WTC11 (cell line): ENCODE results near the gene FUNDC2.

Source experiments
- CREB1 ChIP-seq: sonication (generic); formaldehyde crosslinking; IDR thresholded peaks from 2 replicates; pipeline ENCODE4 v1.8.0; 2023; ENCODE audit warnings: mild to moderate bottlenecking, missing genetic modification reagents
- CREM ChIP-seq: sonication (generic); formaldehyde crosslinking; IDR thresholded peaks from 2 replicates; pipeline ENCODE4 v1.8.1; 2022; ENCODE audit warnings: mild to moderate bottlenecking, missing genetic modification reagents, moderate library complexity
- GABPB1 ChIP-seq: sonication (generic); formaldehyde crosslinking; IDR thresholded peaks from 2 replicates; pipeline ENCODE4 v1.8.1; 2023; ENCODE audit warnings: mild to moderate bottlenecking, missing genetic modification reagents
- ZNF121 ChIP-seq: sonication (generic); formaldehyde crosslinking; IDR thresholded peaks from 2 replicates; pipeline ENCODE4 v1.8.0; 2023; ENCODE audit warnings: missing genetic modification reagents
- TF ChIP-seq, protein P1 (sequence below): fragments of 250-450 bp; sonication (Bioruptor Pico); IDR thresholded peaks from 2 replicates; pipeline ENCODE4 v1.9.0; 2021; ENCODE audit warnings: mild to moderate bottlenecking
- TF ChIP-seq, protein P2 (sequence below): fragments of 200-600 bp; IDR thresholded peaks from 2 replicates; pipeline ENCODE4 v1.8.0; 2022; ENCODE audit warnings: antibody characterized with exemption
- TF ChIP-seq, protein P3 (sequence below): fragments of 250-450 bp; sonication (Bioruptor Pico); IDR thresholded peaks from 2 replicates; pipeline ENCODE4 v1.9.0; 2021; ENCODE audit warnings: mild to moderate bottlenecking, borderline replicate concordance
- TF ChIP-seq, protein P4 (sequence below): sonication (generic); formaldehyde crosslinking; IDR thresholded peaks from 2 replicates; pipeline ENCODE4 v1.8.0; 2023; ENCODE audit warnings: missing genetic modification reagents

DNA sequence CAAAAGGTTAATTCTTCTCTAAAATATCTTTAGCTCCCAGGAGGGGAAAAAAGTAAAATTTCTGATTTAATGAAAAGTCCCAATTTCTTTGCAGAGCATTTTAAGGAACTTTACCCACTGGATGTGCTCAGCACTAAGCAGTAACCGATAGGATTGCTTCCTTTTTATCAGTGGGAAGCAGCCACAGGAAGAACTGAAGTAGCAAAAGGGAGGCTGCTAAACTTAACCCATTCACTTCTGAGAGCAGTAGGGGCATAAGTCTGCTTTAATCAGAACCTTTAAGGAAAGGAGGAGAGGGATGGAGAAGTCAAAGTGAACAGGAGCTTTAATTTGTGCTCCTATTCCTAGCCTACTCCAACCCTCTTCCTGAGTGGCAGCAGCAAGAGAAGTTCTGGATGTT, 4.1 kb upstream of the FUNDC2 start, which contains the start of gene F8:
- TF ChIP-seq, protein P1, sequence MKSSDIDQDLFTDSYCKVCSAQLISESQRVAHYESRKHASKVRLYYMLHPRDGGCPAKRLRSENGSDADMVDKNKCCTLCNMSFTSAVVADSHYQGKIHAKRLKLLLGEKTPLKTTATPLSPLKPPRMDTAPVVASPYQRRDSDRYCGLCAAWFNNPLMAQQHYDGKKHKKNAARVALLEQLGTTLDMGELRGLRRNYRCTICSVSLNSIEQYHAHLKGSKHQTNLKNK = no peak
- TF ChIP-seq, protein P2, sequence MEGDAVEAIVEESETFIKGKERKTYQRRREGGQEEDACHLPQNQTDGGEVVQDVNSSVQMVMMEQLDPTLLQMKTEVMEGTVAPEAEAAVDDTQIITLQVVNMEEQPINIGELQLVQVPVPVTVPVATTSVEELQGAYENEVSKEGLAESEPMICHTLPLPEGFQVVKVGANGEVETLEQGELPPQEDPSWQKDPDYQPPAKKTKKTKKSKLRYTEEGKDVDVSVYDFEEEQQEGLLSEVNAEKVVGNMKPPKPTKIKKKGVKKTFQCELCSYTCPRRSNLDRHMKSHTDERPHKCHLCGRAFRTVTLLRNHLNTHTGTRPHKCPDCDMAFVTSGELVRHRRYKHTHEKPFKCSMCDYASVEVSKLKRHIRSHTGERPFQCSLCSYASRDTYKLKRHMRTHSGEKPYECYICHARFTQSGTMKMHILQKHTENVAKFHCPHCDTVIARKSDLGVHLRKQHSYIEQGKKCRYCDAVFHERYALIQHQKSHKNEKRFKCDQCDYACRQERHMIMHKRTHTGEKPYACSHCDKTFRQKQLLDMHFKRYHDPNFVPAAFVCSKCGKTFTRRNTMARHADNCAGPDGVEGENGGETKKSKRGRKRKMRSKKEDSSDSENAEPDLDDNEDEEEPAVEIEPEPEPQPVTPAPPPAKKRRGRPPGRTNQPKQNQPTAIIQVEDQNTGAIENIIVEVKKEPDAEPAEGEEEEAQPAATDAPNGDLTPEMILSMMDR = no peak
- TF ChIP-seq, protein P3, sequence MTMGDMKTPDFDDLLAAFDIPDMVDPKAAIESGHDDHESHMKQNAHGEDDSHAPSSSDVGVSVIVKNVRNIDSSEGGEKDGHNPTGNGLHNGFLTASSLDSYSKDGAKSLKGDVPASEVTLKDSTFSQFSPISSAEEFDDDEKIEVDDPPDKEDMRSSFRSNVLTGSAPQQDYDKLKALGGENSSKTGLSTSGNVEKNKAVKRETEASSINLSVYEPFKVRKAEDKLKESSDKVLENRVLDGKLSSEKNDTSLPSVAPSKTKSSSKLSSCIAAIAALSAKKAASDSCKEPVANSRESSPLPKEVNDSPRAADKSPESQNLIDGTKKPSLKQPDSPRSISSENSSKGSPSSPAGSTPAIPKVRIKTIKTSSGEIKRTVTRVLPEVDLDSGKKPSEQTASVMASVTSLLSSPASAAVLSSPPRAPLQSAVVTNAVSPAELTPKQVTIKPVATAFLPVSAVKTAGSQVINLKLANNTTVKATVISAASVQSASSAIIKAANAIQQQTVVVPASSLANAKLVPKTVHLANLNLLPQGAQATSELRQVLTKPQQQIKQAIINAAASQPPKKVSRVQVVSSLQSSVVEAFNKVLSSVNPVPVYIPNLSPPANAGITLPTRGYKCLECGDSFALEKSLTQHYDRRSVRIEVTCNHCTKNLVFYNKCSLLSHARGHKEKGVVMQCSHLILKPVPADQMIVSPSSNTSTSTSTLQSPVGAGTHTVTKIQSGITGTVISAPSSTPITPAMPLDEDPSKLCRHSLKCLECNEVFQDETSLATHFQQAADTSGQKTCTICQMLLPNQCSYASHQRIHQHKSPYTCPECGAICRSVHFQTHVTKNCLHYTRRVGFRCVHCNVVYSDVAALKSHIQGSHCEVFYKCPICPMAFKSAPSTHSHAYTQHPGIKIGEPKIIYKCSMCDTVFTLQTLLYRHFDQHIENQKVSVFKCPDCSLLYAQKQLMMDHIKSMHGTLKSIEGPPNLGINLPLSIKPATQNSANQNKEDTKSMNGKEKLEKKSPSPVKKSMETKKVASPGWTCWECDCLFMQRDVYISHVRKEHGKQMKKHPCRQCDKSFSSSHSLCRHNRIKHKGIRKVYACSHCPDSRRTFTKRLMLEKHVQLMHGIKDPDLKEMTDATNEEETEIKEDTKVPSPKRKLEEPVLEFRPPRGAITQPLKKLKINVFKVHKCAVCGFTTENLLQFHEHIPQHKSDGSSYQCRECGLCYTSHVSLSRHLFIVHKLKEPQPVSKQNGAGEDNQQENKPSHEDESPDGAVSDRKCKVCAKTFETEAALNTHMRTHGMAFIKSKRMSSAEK (CRISPR knock-in tag) = no peak
- no peak for TF ChIP-seq ZNF121 (CRISPR knock-in tag)
- no peak for TF ChIP-seq GABPB1
- no peak for TF ChIP-seq CREB1 (CRISPR knock-in tag)
- TF ChIP-seq, protein P4, sequence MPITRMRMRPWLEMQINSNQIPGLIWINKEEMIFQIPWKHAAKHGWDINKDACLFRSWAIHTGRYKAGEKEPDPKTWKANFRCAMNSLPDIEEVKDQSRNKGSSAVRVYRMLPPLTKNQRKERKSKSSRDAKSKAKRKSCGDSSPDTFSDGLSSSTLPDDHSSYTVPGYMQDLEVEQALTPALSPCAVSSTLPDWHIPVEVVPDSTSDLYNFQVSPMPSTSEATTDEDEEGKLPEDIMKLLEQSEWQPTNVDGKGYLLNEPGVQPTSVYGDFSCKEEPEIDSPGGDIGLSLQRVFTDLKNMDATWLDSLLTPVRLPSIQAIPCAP (CRISPR knock-in tag) = no peak
- no peak for TF ChIP-seq CREM (CRISPR knock-in tag)
